PC-9 (cell line): ENCODE results near the gene CFAP61. TPM values are rescaled to one million over a fixed set of nuclear protein-coding genes. Genes with fewer than 3 reads are reported as not detected.
"Not testable (repeated sequence)": the region's sequence is repeated elsewhere in the genome, so short reads cannot be mapped to it uniquely, and the experiment has no call there.

Experiments used
- BruUV-seq: library from RNA; stranded (reverse); fragments of 400-500 nt; replicated peaks from 2 replicates; lab custom pipeline; 2021; lab: Mats Ljungman, UMichigan
- CTCF ChIA-PET: fragments of 300-600 bp; sonication (Branson Sonifier 250); formaldehyde crosslinking; loops from one replicate; lab custom pipeline; 2022; ENCODE audit warnings: antibody characterized with exemption; lab: Charles Lee
- POLR2A ChIA-PET: fragments of 300-600 bp; sonication (Branson Sonifier 250); formaldehyde crosslinking; loops from one replicate; lab custom pipeline; 2022; ENCODE audit warnings: antibody characterized with exemption; ENCODE audit not compliant: unreplicated experiment; lab: Charles Lee
- DNase-seq, 2 experiments: peaks; one replicate each; pipeline versions ENCODE4 v3.0.0 to v3.0.0-alpha.2; 2015 to 2022; ENCODE audit warnings: mixed read lengths in 1 of 2
- H2AFZ ChIP-seq: fragments of 200-600 bp; sonication (generic); 2 replicates; pipeline ENCODE4 v1.8.1; 2017; ENCODE audit warnings: antibody characterized with exemption
- H3F3A ChIP-seq: fragments of 200-600 bp; sonication (generic); 2 replicates; pipeline ENCODE4 v1.8.1; 2017; ENCODE audit warnings: antibody characterized with exemption, mild to moderate bottlenecking, low read depth; ENCODE audit not compliant: insufficient read depth
- H3K27ac ChIP-seq: fragments of 200-600 bp; sonication (generic); 2 replicates; pipeline ENCODE4 v1.6.1; 2016; ENCODE audit warnings: mixed run types
- H3K27me3 ChIP-seq: fragments of 200-600 bp; sonication (generic); 2 replicates; pipeline ENCODE4 v1.6.1; 2016; ENCODE audit warnings: low read depth, mixed run types; ENCODE audit not compliant: insufficient read depth
- H3K36me3 ChIP-seq: fragments of 200-600 bp; sonication (generic); 2 replicates; pipeline ENCODE4 v1.6.1; 2016; ENCODE audit warnings: low read depth, mixed run types
- H3K4me1 ChIP-seq: fragments of 200-600 bp; sonication (generic); replicated peaks from 2 replicates; pipeline ENCODE4 v1.6.1; 2016; ENCODE audit warnings: mixed run types; ENCODE audit not compliant: insufficient read depth
- H3K4me2 ChIP-seq: fragments of 200-600 bp; sonication (generic); 2 replicates; pipeline ENCODE4 v1.6.1; 2017; ENCODE audit warnings: mixed run types
- H3K4me3 ChIP-seq: fragments of 200-600 bp; sonication (generic); 2 replicates; pipeline ENCODE4 v1.6.1; 2016; ENCODE audit warnings: mixed run types
- H3K79me2 ChIP-seq: fragments of 200-600 bp; sonication (generic); 2 replicates; pipeline ENCODE4 v1.6.1; 2017; ENCODE audit warnings: low read depth, mixed run types
- H3K9me2 ChIP-seq: fragments of 200-600 bp; sonication (generic); 2 replicates; pipeline ENCODE4 v1.8.1; 2017; ENCODE audit warnings: mild to moderate bottlenecking; ENCODE audit not compliant: insufficient read depth
- H3K9me3 ChIP-seq: fragments of 200-600 bp; sonication (generic); 2 replicates; pipeline ENCODE4 v1.8.1; 2016; ENCODE audit warnings: low read depth; ENCODE audit not compliant: insufficient read depth
- H4K20me1 ChIP-seq: fragments of 200-600 bp; sonication (generic); 2 replicates; pipeline ENCODE4 v1.8.1; 2017; ENCODE audit not compliant: insufficient read depth
- EZH2 ChIP-seq: fragments of 200-600 bp; sonication (generic); IDR thresholded peaks from 2 replicates; pipeline ENCODE4 v1.8.0; 2017; ENCODE audit warnings: antibody characterized with exemption, low read depth
- intact Hi-C: fragments of 100-400 bp; cut with micrococcal nuclease; formaldehyde crosslinking; loops from one replicate; pipeline ENCODE4 v1.10.0; 2022; ENCODE audit not compliant: unreplicated experiment
- total RNA-seq: library from RNA; stranded (reverse); gene quantifications from 2 replicates; pipeline ENCODE4 v1.2.3, GENCODE V29; 2021
- TF ChIP-seq, protein P1 (sequence below): fragments of 200-600 bp; sonication (generic); conservative IDR thresholded peaks from 2 replicates; pipeline ENCODE4 v1.6.1; 2017; ENCODE audit warnings: mixed run types, antibody characterized with exemption, mild to moderate bottlenecking, moderate library complexity

Gene CFAP61
- total RNA-seq, 1 experiment from 2014 or later = 2.6 TPM

DNA sequence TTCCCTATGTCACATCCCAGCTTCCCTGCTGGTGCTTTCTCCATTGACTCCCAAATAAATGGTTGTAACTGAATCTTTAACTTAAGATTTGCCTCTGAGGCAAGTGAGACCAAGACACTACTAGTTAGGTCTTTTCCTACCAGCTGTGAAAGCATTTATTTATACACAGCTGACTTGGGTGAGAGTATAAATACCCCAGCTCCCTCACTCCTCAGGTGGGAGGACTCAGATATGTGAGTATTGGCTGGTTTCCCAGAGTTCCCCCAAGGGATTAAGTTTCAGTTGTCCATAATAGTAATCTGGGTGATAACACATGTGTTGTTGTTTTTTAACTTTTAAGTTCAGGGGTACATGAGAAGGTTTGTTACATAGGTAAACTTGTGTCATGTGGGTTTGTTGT, 49.8 kb downstream of the CFAP61 start:
- no peaks in the 10 kb centered on the region for H3K4me1 ChIP-seq
- H3K9me2 ChIP-seq = no peaks in the 10 kb centered on the region
- no peaks in the 10 kb centered on the region for H3F3A ChIP-seq
- no peak overlapping the region for H3K4me3 ChIP-seq
- BruUV-seq = no TSS peak
- H3K36me3 ChIP-seq = no peaks in the 10 kb centered on the region
- H4K20me1 ChIP-seq = no peaks in the 10 kb centered on the region
- ChIA-PET POLR2A (no interaction called here), CTCF (no interaction called here)
- H3K9me3 ChIP-seq = no peaks in the 10 kb centered on the region
- H3K27ac ChIP-seq = no peak overlapping the region
- no peak for DNase-seq
- H3K79me2 ChIP-seq = no peaks in the 10 kb centered on the region
- H2AFZ ChIP-seq = no peak overlapping the region
- no peak overlapping the region for H3K4me2 ChIP-seq
- H3K27me3 ChIP-seq = peaks cover 60% of the 10 kb centered on the region
- intact Hi-C loops = no loop called here
- no peak for TF ChIP-seq EZH2

DNA sequence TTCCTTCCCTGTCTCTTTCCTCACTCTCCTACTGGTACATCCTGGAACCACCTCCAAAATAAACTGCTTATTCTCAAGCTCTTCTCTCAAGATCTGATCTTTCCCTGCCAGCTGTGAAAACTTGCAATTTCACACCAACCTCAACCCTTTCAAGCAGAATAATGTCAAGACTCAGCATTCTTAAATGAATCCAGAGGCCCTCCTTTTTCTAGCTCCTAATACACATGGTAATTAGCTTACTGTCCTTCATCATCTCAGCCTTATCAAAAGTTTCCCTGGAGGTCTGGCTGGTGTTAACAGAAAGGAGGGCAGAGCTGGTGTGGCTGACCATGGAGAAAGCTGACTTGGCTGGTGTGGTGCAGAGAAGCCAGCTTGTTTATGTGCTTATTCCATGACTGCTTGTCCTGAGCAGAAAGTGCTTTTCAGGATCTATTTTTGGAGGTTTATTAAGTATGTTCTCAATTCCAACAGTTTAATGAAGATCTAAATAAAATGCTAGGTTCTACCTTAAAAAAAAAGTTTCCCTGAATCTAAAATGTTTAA, 50.5 kb downstream of the CFAP61 start:
- DNase-seq = no peak
- Histone ChIP-seq H3K4me3 (no peak overlapping the region), H3F3A (no peaks in the 10 kb centered on the region), H3K36me3 (no peaks in the 10 kb centered on the region), H3K27ac (no peak overlapping the region), H3K4me2 (no peak overlapping the region), H3K9me3 (no peaks in the 10 kb centered on the region), H3K27me3 (peaks cover 56% of the 10 kb centered on the region), H4K20me1 (no peaks in the 10 kb centered on the region), H3K4me1 (no peaks in the 10 kb centered on the region), H3K9me2 (no peaks in the 10 kb centered on the region), H2AFZ (no peak overlapping the region), H3K79me2 (no peaks in the 10 kb centered on the region)
- BruUV-seq = no TSS peak
- TF ChIP-seq, protein P1, sequence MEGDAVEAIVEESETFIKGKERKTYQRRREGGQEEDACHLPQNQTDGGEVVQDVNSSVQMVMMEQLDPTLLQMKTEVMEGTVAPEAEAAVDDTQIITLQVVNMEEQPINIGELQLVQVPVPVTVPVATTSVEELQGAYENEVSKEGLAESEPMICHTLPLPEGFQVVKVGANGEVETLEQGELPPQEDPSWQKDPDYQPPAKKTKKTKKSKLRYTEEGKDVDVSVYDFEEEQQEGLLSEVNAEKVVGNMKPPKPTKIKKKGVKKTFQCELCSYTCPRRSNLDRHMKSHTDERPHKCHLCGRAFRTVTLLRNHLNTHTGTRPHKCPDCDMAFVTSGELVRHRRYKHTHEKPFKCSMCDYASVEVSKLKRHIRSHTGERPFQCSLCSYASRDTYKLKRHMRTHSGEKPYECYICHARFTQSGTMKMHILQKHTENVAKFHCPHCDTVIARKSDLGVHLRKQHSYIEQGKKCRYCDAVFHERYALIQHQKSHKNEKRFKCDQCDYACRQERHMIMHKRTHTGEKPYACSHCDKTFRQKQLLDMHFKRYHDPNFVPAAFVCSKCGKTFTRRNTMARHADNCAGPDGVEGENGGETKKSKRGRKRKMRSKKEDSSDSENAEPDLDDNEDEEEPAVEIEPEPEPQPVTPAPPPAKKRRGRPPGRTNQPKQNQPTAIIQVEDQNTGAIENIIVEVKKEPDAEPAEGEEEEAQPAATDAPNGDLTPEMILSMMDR = no peak
- no peak for TF ChIP-seq EZH2
- ChIA-PET CTCF (no interaction called here), POLR2A (no interaction called here)
- intact Hi-C loops = no loop called here

- Histone ChIP-seq H3F3A (no peaks in the 10 kb centered on the region), H2AFZ (no peak overlapping the region), H3K9me3 (no peaks in the 10 kb centered on the region), H3K9me2 (no peaks in the 10 kb centered on the region), H3K79me2 (no peaks in the 10 kb centered on the region), H3K4me2 (no peak overlapping the region), H3K36me3 (no peaks in the 10 kb centered on the region), H3K27ac (no peak overlapping the region), H3K4me3 (no peak overlapping the region), H3K27me3 (peaks cover 56% of the 10 kb centered on the region), H4K20me1 (no peaks in the 10 kb centered on the region), H3K4me1 (no peaks in the 10 kb centered on the region)
- BruUV-seq = no TSS peak
- ChIA-PET POLR2A (no interaction called here), CTCF (no interaction called here)
- intact Hi-C loops = no loop called here
- DNase-seq = no peak
- TF ChIP-seq, protein P1 = no peak
- no peak for TF ChIP-seq EZH2
Observed at GRCh38 chr20:20103486-20103885, 51.2 kb downstream of the CFAP61 start.

DNA sequence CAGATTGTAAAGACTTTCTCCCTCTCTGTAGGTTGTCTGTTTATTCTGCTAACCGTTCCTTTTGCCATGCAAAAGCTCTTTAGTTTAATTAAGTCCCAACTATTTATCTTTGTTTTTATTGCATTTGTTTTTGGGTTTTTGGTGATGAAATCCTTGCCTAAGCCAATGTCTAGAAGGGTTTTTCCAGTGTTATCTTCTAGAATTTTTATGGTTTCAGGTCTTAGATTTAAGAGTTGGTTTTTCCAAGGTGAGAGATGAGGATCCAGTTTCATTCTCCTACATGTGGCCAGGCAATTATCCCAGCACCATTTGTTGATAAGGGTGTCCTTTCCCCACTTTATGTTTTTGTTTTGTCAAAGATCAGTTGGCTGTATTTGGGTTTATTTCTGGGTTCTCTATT, 70.9 kb downstream of the CFAP61 start:
- DNase-seq, intact Hi-C loops, POLR2A ChIA-PET, H3K4me2 ChIP-seq, H3K9me2 ChIP-seq, H4K20me1 ChIP-seq, BruUV-seq, H3K9me3 ChIP-seq, H3K27ac ChIP-seq, H3K27me3 ChIP-seq, CTCF ChIA-PET, H3K4me1 ChIP-seq, H3F3A ChIP-seq, H3K4me3 ChIP-seq, H2AFZ ChIP-seq, H3K36me3 ChIP-seq, H3K79me2 ChIP-seq: not testable (repeated sequence)
